NCI-H1417 treated with DMSO at 0.1 percent for 48 hours (cell line): ENCODE measurements around the gene RHOF.
"Not testable (repeated sequence)": the region's sequence is repeated elsewhere in the genome, so short reads cannot be mapped to it uniquely, and the experiment has no call there.

Experiments used
- DNase-seq: peaks from one replicate; lab custom pipeline; 2025; lab: John Stamatoyannopoulos, UW

The RHOF gene

GRCh38 chr12:121775501-121775900, 18.0 kb downstream of the RHOF start:
- DNase-seq, result no peak

- DNase-seq, result no peak
These were observed 18.5 kb downstream of the RHOF start for GRCh38 chr12:121774968-121775474.

GRCh38 chr12:121773011-121773777, 20.3 kb downstream of the RHOF start:
- DNase-seq, result no peak

GRCh38 chr12:121770813-121771625, 22.5 kb downstream of the RHOF start:
- DNase-seq, result no peak

GRCh38 chr12:121770388-121770787, 23.1 kb downstream of the RHOF start:
- DNase-seq, result no peak

- DNase-seq, result no peak
These were observed 23.6 kb downstream of the RHOF start for GRCh38 chr12:121769831-121770301.

- no peak for DNase-seq
These were observed 24.1 kb downstream of the RHOF start for GRCh38 chr12:121769297-121769830.

GRCh38 chr12:121767525-121768016, 25.9 kb downstream of the RHOF start:
- no peak for DNase-seq

GRCh38 chr12:121766290-121767039, 27.0 kb downstream of the RHOF start:
- DNase-seq, result no peak

- no peak for DNase-seq
These were observed 27.9 kb downstream of the RHOF start for GRCh38 chr12:121765573-121765972.

GRCh38 chr12:121764808-121765207, 28.7 kb downstream of the RHOF start:
- no peak for DNase-seq

GRCh38 chr12:121762269-121762668, 31.2 kb downstream of the RHOF start:
- no peak for DNase-seq

GRCh38 chr12:121758536-121758935, 35.0 kb downstream of the RHOF start:
- not testable (repeated sequence) for DNase-seq

- no peak for DNase-seq
These were observed 37.9 kb downstream of the RHOF start for GRCh38 chr12:121755591-121755990.

GRCh38 chr12:121754836-121755235, 38.7 kb downstream of the RHOF start:
- DNase-seq, result no peak

GRCh38 chr12:121753844-121754264, 39.6 kb downstream of the RHOF start:
- DNase-seq, result no peak

- DNase-seq, result no peak
These were observed 41.6 kb downstream of the RHOF start for GRCh38 chr12:121751749-121752351.

- no peak for DNase-seq
These were observed 42.5 kb downstream of the RHOF start for GRCh38 chr12:121751034-121751433.

GRCh38 chr12:121750507-121750955, 43.0 kb downstream of the RHOF start:
- DNase-seq, result no peak

- DNase-seq, result no peak
These were observed 44.2 kb downstream of the RHOF start for GRCh38 chr12:121749267-121749666.
